Spleen (tissue), 11 donors: ENCODE measurements around the gene RNF19B. TPM values are rescaled to one million over a fixed set of nuclear protein-coding genes. Genes with fewer than 3 reads are reported as not detected.

Source experiments
- DNase-seq: peaks from one replicate; pipeline ENCODE4 v3.0.0-alpha.2; 2020
- H3K27ac ChIP-seq, 8 donors: fragments of 200-600 bp; sonication (generic) in 7 of 8; 1 replicate in 4 of 8; 2 replicates in 4 of 8; pipeline versions ENCODE4 v1.5.0 to v1.8.0; 2016 to 2021; ENCODE audit warnings: inconsistent platforms in 4 of 8, mild to moderate bottlenecking in 4 of 8, moderate library complexity in 1 of 8
- H3K27me3 ChIP-seq, 7 donors: fragments of 200-600 bp; sonication (generic) in 6 of 7; replicated peaks in 1 of 7; 1 replicate in 4 of 7; 2 replicates in 3 of 7; pipeline versions ENCODE4 v1.5.0 to v1.8.0; 2016 to 2021; ENCODE audit warnings: inconsistent platforms in 3 of 7, mild to moderate bottlenecking in 1 of 7
- H3K36me3 ChIP-seq, 6 donors: fragments of 200-600 bp; sonication (generic) in 5 of 6; 1 replicate in 4 of 6; 2 replicates in 2 of 6; pipeline versions ENCODE4 v1.5.0 to v1.8.0; 2016 to 2021; ENCODE audit warnings: inconsistent platforms in 2 of 6
- H3K4me1 ChIP-seq, 6 donors: fragments of 200-600 bp; sonication (generic) in 5 of 6; 1 replicate in 3 of 6; 2 replicates in 3 of 6; pipeline versions ENCODE4 v1.5.0 to v1.8.0; 2016 to 2021; ENCODE audit warnings: inconsistent platforms in 3 of 6
- H3K4me3 ChIP-seq, 8 donors: fragments of 200-600 bp; sonication (generic) in 7 of 8; 1 replicate in 4 of 8; 2 replicates in 4 of 8; pipeline versions ENCODE4 v1.5.0 to v1.8.0; 2016 to 2021; ENCODE audit warnings: inconsistent platforms in 4 of 8, mild to moderate bottlenecking in 4 of 8, moderate library complexity in 2 of 8
- H3K9me3 ChIP-seq, 8 donors: fragments of 200-600 bp; sonication (generic) in 7 of 8; 1 replicate in 4 of 8; 2 replicates in 4 of 8; pipeline versions ENCODE4 v1.5.0 to v1.8.0; 2016 to 2021; ENCODE audit warnings: inconsistent platforms in 4 of 8
- POLR2A ChIP-seq, 3 donors: fragments of 450-650 bp; IDR thresholded peaks; one replicate each; pipeline ENCODE4 v1.5.1; 2017; ENCODE audit warnings: antibody characterized with exemption in 3 of 3, mild to moderate bottlenecking in 1 of 3
- POLR2AphosphoS5 ChIP-seq, 3 donors: sonication (generic); formaldehyde crosslinking; IDR thresholded peaks; one replicate each; pipeline ENCODE4 v1.5.1; 2017; ENCODE audit warnings: antibody characterized with exemption in 3 of 3
- WGBS, 5 donors: extraction: QIAGEN DNeasy Blood & Tissue Kit in 3 of 5; methylation state at CpG; one replicate each; pipeline versions ENCODE4 v1.1.5 to v1.1.7; 2013 to 2018; 5-methylcytosine and 5-hydroxymethylcytosine counted together
- intact Hi-C: fragments of 100-400 bp; cut with DNase I; formaldehyde crosslinking; loops from one replicate; pipeline ENCODE4 v1.15.0; 2023; ENCODE audit warnings: low total_unique reads
- polyA plus RNA-seq, 3 donors: library from polyadenylated mRNA; stranded (reverse); fragments of 200-250 nt; gene quantifications; one replicate each; pipeline ENCODE4 v1.2.1, GENCODE V29; 2013
- total RNA-seq, 7 donors: library from RNA; depleted of rRNA in 3 of 7; stranded (reverse); fragments of >200 nt in 3 of 7; fragmentation: NEBNext Ultra II Directional in 4 of 7; extraction: Animal tissue kit (Norgen Biotek cat#: 25700) in 4 of 7; gene quantifications; one replicate each; pipeline versions ENCODE4 v1.1.0 to v1.2.1, GENCODE V29; 2016 to 2021
- TF ChIP-seq, protein P1 (sequence below), 11 experiments: fragments of 200-600 bp in 7 of 11; fragments of 450-650 bp in 4 of 11; sonication (generic) in 4 of 11; IDR thresholded peaks in 8 of 11; conservative IDR thresholded peaks in 3 of 11; 1 replicate in 7 of 11; 2 replicates in 4 of 11; pipeline versions ENCODE4 v1.4.0 to v1.8.0; 2016 to 2021; ENCODE audit warnings: antibody characterized with exemption in 11 of 11, inconsistent platforms in 4 of 11, mild to moderate bottlenecking in 1 of 11
- donor health status: healthy with polysubstance abuse.
- donor health status: DM: no; HTN: no; CAD: no; lungs with moderate emphysema.
- donor health status: DM: no; HTN: no; CAD: no.
- donor health status: Bipolar disorder and iron deficiency.
- donor health status: healthy.
- donor health status: DM: no; HTN: no; CAD: no.
- donor health status: DM: yes; HTN: yes; CAD: no.

RNF19B gene
- total and polyA plus RNA-seq, 10 donors, result 3.6 to 38.4 (median 25.6) TPM

DNA sequence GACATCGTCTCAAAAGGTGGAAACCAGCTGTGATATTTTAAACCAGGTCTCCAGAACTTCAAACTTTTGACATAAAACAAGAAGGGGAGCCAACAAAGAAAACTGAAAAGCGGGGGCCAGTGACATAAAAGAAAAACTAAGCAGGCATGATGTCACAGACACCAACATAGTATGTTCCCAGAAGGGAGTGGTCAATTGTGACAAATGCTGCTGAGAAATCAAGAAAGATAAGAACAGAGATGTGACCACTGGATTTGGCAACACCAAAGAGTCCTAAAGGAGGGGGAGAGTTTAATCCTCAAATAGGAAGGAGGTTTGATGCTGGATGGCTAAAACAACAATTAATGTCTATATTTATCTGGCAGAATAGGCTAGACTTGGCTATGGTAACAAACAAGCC lies 2.3 kb upstream of the RNF19B start:
- Histone ChIP-seq H3K4me1 (peaks cover 9 to 31% (median 19%) of the 10 kb centered on the region in 6 donors), H3K27me3 (peaks cover 0 to 7% (median 0%) of the 10 kb centered on the region in 7 donors), H3K4me3 (no peak overlapping the region), H3K9me3 (no peaks in the 10 kb centered on the region), H3K27ac (no peak overlapping the region), H3K36me3 (no peaks in the 10 kb centered on the region)
- WGBS, 5 donors, result 84 to 95% (median 95%) methylated on average over 2 of the region's 2 CpGs
- DNase-seq, result no peak
- TF ChIP-seq POLR2A (IDR thresholded peaks at IDR 0.05), result no peak
- TF ChIP-seq, protein P1, sequence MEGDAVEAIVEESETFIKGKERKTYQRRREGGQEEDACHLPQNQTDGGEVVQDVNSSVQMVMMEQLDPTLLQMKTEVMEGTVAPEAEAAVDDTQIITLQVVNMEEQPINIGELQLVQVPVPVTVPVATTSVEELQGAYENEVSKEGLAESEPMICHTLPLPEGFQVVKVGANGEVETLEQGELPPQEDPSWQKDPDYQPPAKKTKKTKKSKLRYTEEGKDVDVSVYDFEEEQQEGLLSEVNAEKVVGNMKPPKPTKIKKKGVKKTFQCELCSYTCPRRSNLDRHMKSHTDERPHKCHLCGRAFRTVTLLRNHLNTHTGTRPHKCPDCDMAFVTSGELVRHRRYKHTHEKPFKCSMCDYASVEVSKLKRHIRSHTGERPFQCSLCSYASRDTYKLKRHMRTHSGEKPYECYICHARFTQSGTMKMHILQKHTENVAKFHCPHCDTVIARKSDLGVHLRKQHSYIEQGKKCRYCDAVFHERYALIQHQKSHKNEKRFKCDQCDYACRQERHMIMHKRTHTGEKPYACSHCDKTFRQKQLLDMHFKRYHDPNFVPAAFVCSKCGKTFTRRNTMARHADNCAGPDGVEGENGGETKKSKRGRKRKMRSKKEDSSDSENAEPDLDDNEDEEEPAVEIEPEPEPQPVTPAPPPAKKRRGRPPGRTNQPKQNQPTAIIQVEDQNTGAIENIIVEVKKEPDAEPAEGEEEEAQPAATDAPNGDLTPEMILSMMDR (IDR thresholded peaks at IDR 0.05 in 8 of 11, conservative IDR thresholded peaks at IDR 0.05 in 3 of 11), result no peak
- no peak for TF ChIP-seq POLR2AphosphoS5 (IDR thresholded peaks at IDR 0.05)
- intact Hi-C loops, result no loop called here

DNA sequence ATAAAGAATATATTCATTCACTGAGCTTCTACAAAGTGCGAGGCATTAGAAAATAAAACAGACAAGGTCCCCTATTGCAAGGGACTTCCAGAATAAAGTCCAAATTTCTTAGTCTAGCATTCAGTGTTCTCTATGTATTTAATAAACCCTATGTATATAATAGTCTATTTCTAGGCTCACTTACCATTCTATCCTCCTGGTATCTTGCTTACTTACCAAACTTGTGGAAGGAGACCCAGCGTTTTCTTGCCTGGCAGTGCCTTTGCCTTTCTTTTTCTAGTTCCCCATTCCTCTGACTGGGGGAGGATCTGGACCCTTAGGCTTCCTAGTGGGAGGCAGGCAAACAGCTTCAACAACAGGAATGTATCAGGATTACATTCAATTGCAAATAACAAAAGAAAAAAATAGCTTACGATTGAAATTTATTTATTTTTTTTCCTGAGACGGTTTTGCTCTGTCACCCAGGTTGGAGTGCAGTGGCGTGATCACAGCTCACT lies 690 bp upstream of the RNF19B start:
- Histone ChIP-seq H3K27ac (peak overlapping the region; percentile 87 to 98 (median 97)), H3K4me1 (peaks cover 22 to 47% (median 35%) of the 10 kb centered on the region in 6 donors), H3K4me3 (peak overlapping the region in 7 of 8 donors; percentile 66 to 98 (median 89)), H3K36me3 (no peaks in the 10 kb centered on the region), H3K9me3 (no peaks in the 10 kb centered on the region), H3K27me3 (no peaks in the 10 kb centered on the region)
- intact Hi-C loops, result no loop called here
- TF ChIP-seq POLR2A (IDR thresholded peaks at IDR 0.05) (no peak), POLR2AphosphoS5 (IDR thresholded peaks at IDR 0.05) (no peak)
- TF ChIP-seq, protein P1 (IDR thresholded peaks at IDR 0.05 in 8 of 11, conservative IDR thresholded peaks at IDR 0.05 in 3 of 11), result no peak
- 71 to 78% (median 77%) methylated on average over 5 of the region's 5 CpGs for WGBS, 5 donors
- no peak for DNase-seq

DNA sequence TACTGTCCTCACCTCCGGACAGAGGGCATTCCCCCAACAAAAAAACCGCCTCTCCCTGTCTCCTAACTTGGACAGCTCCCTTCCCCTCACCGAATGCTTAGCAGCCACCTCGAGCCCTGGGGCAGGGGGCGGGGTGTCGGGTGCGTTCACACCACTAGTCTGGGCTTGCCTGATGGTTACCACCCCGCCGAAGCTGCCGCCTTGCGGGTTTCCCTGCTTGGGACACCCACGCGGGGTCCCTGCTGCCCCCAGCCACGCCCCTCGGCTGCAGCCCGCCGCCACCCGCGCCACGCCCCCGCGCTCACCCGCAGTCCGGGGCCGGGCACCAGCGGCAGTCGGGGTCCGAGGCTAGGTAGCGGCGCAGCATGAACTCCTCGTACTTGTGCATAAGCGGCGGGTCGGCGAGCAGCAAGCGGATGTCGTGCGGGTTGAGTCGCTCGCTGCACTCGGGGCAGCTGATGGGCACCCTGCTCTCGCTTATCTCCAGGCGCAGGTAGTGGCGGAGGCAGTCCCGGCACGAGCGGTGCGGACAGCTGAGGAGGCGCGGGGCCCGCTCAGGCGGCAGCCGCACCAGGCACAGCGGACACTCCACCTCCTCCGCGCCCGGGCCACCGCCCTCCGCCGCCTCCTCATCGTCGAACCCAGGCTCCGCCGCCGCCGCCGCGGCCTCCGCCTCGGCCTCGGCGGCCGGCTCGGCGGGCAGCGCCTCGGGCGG lies 706 bp downstream of the RNF19B start:
- TF ChIP-seq, protein P1 (IDR thresholded peaks at IDR 0.05 in 8 of 11, conservative IDR thresholded peaks at IDR 0.05 in 3 of 11), result peak in 4 of 11 experiments; percentile 13 to 26 (median 19)
- TF ChIP-seq POLR2A (IDR thresholded peaks at IDR 0.05) (no peak), POLR2AphosphoS5 (IDR thresholded peaks at IDR 0.05) (peak in 2 of 3 donors; percentile 63 to 69)
- peaks cover 25 to 61% (median 45%) of the 10 kb centered on the region in 6 donors for H3K4me1 ChIP-seq
- peak overlapping the region; percentile 62 to 98 (median 97) for H3K27ac ChIP-seq
- no peaks in the 10 kb centered on the region for H3K27me3 ChIP-seq
- peaks cover 0 to 2% (median 0%) of the 10 kb centered on the region in 6 donors for H3K36me3 ChIP-seq
- H3K4me3 ChIP-seq, result peak overlapping the region; percentile 66 to 98 (median 85)
- peak; percentile 93 for DNase-seq
- H3K9me3 ChIP-seq, result no peaks in the 10 kb centered on the region
- intact Hi-C loops, result no loop called here
- 0 to 1% (median 0%) methylated on average over 37 to 78 of the region's 78 CpGs for WGBS, 5 donors

DNA sequence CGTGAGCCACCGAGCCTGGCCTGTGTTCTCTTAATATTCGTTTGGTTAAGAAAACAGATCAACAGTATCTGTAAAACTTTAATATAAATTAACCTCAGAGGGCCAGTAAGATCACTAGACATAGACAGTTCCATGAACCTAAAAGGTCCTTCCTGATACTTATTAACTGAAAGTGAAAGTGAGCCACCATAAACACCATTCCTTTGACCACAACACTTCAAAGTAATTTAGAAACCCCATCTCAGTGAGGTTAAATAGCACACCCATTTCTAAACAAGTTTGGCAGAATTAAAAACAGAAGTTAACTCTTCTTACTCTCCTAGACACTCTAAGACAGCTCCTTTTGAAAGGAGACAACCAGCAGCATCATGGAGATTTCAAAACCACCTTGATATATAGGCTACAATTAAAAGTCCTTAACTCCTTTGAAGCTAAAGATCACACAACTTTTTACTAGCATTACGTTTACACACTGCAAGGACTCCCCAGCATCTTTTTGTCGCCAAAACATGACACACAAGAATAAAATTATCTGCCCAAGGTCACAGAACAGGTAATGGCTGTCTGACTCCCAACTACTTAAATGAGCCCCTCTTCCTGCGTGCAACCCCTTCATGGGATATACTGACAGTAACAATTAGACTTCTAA lies 2.2 kb downstream of the RNF19B start:
- no peak for DNase-seq
- no peaks in the 10 kb centered on the region for H3K9me3 ChIP-seq
- 29 to 47% (median 33%) methylated on average over 6 of the region's 6 CpGs for WGBS, 5 donors
- intact Hi-C loops, result no loop called here
- peaks cover 0 to 11% (median 0%) of the 10 kb centered on the region in 6 donors for H3K36me3 ChIP-seq
- H3K27ac ChIP-seq, result peak overlapping the region; percentile 16 to 98 (median 96)
- peak overlapping the region; percentile 66 to 98 (median 85) for H3K4me3 ChIP-seq
- TF ChIP-seq POLR2AphosphoS5 (IDR thresholded peaks at IDR 0.05) (no peak), POLR2A (IDR thresholded peaks at IDR 0.05) (no peak)
- TF ChIP-seq, protein P1 (IDR thresholded peaks at IDR 0.05 in 8 of 11, conservative IDR thresholded peaks at IDR 0.05 in 3 of 11), result no peak
- H3K4me1 ChIP-seq, result peaks cover 27 to 76% (median 60%) of the 10 kb centered on the region in 6 donors
- H3K27me3 ChIP-seq, result no peaks in the 10 kb centered on the region
